K562 (cell line): ENCODE measurements around the gene NPVF. TPM values are rescaled to one million over a fixed set of nuclear protein-coding genes. Genes with fewer than 3 reads are reported as not detected.

Experiments used
- ATAC-seq: fragments of 200-7000 bp; cut with Tn5 transposase; 3 replicates; pipeline ENCODE4 v1.9.1; 2020; ENCODE audit warnings: moderate library complexity
- BruUV-seq: library from RNA; stranded (reverse); fragments of 400-500 nt; replicated peaks from 2 replicates; lab custom pipeline; 2021; lab: Mats Ljungman, UMichigan
- CTCF ChIA-PET: fragments of 300-600 bp; formaldehyde crosslinking; extraction: SDS; loops from one replicate; lab custom pipeline; 2021; ENCODE audit warnings: low intra/inter-chr PET ratio; lab: Yijun Ruan, JAX
- POLR2A ChIA-PET: fragments of 300-600, 350-650 bp; sonication (Branson Sonifier 250); formaldehyde crosslinking; extraction: SDS; loops from one replicate; lab custom pipeline; 2021; ENCODE audit warnings: antibody characterized with exemption, inconsistent platforms; lab: Yijun Ruan, JAX
- DNase-seq, 4 experiments: peaks; one replicate each; pipeline versions ENCODE4 v3.0.0 to v3.0.0-alpha.2; 2011 to 2018; ENCODE audit warnings: low spot score in 3 of 4, mixed read lengths in 3 of 4; ENCODE audit errors: extremely low read depth in 1 of 4
- FAIRE-seq: peaks from 2 replicates; lab custom pipeline; 2011; peaks lifted over from hg19 to GRCh38; lab: Jason Lieb, UNC
- H2AFZ ChIP-seq: 2 replicates; pipeline ENCODE4 v1.6.0; 2011; ENCODE audit warnings: low read depth, low read length, control low read depth, inconsistent platforms
- H3K27ac ChIP-seq: fragments of 200-600 bp; 3 replicates; pipeline ENCODE4 v1.8.0; 2011; ENCODE audit warnings: low read depth, mild to moderate bottlenecking, control low read depth, inconsistent platforms, low read length, moderate library complexity, mixed read lengths; ENCODE audit errors: extremely low read depth
- H3K27me3 ChIP-seq, 2 experiments: fragments of 300-600 bp in 1 of 2; 2 replicates in 1 of 2; 3 replicates in 1 of 2; pipeline versions ENCODE4 v1.6.0 to v1.8.0; 2011; ENCODE audit warnings: inconsistent platforms in 2 of 2, low read length in 2 of 2, mild to moderate bottlenecking in 1 of 2, mixed read lengths in 1 of 2, moderate library complexity in 1 of 2; ENCODE audit not compliant: control insufficient read depth in 2 of 2, insufficient read depth in 2 of 2
- H3K36me3 ChIP-seq: fragments of 300-600 bp; 3 replicates; pipeline ENCODE4 v1.8.0; 2011; ENCODE audit warnings: mild to moderate bottlenecking, low read length, inconsistent platforms; ENCODE audit not compliant: control insufficient read depth, insufficient read depth
- H3K4me1 ChIP-seq, 2 experiments: fragments of 200-600 bp in 1 of 2; replicated peaks in 1 of 2; 2 replicates in 1 of 2; 3 replicates in 1 of 2; pipeline versions ENCODE4 v1.5.1 to v1.8.0; 2011; ENCODE audit warnings: inconsistent platforms in 2 of 2, low read length in 2 of 2, mild to moderate bottlenecking in 1 of 2, mixed read lengths in 1 of 2, moderate library complexity in 1 of 2; ENCODE audit not compliant: control insufficient read depth in 2 of 2, insufficient read depth in 2 of 2
- H3K4me2 ChIP-seq: 2 replicates; pipeline ENCODE4 v1.6.1; 2011; ENCODE audit warnings: low read length, control low read depth, inconsistent platforms, mixed read lengths; ENCODE audit not compliant: insufficient read depth
- H3K4me3 ChIP-seq: fragments of 200-600 bp; sonication (generic), shearing (Covaris generic); 2 replicates; pipeline ENCODE4 v1.5.1; 2016; ENCODE audit warnings: control low read depth, inconsistent platforms
- H3K79me2 ChIP-seq: fragments of 200-600 bp; 3 replicates; pipeline ENCODE4 v1.8.0; 2011; ENCODE audit warnings: low read length, inconsistent platforms; ENCODE audit not compliant: control insufficient read depth, insufficient read depth
- H3K9ac ChIP-seq, 2 experiments: 2 replicates each; pipeline versions ENCODE4 v1.6.0 to v1.6.1; 2011; ENCODE audit warnings: low read depth in 2 of 2, low read length in 2 of 2, control low read depth in 1 of 2, inconsistent platforms in 1 of 2, mild to moderate bottlenecking in 1 of 2, mixed read lengths in 1 of 2; ENCODE audit not compliant: insufficient read depth in 1 of 2
- H3K9me1 ChIP-seq: one replicate; pipeline ENCODE4 v1.6.0; 2011; ENCODE audit warnings: inconsistent platforms, mild to moderate bottlenecking, low read length, moderate library complexity; ENCODE audit not compliant: control insufficient read depth, insufficient read depth
- H3K9me3 ChIP-seq: replicated peaks from 2 replicates; pipeline ENCODE4 v1.5.1; 2011; ENCODE audit warnings: low read depth, low read length, inconsistent platforms; ENCODE audit not compliant: control insufficient read depth, insufficient read depth
- H4K20me1 ChIP-seq: replicated peaks from 2 replicates; pipeline ENCODE4 v1.6.1; 2011; ENCODE audit warnings: low read length, inconsistent platforms, mixed read lengths; ENCODE audit not compliant: control insufficient read depth, insufficient read depth
- GTF2B ChIP-seq: IDR thresholded peaks from 2 replicates; pipeline ENCODE4 v1.6.1; 2011; ENCODE audit not compliant: insufficient read length; ENCODE audit errors: extremely low read depth
- MECOM ChIP-seq: fragments of 250-450 bp; sonication (Bioruptor Pico); IDR thresholded peaks from 2 replicates; pipeline ENCODE4 v1.8.0; 2022; ENCODE audit warnings: inconsistent platforms
- PYGO2 ChIP-seq: fragments of 450-650 bp; IDR thresholded peaks from 2 replicates; pipeline ENCODE4 v1.6.1; 2016; ENCODE audit warnings: mild to moderate bottlenecking, missing genetic modification characterization, moderate library complexity, missing compliant biosample characterization
- RAD21 ChIP-seq, 2 experiments: fragments of 250-450 bp in 1 of 2; fragments of 450-650 bp in 1 of 2; sonication (Bioruptor Pico) in 1 of 2; formaldehyde crosslinking in 1 of 2; IDR thresholded peaks in 1 of 2; conservative IDR thresholded peaks in 1 of 2; 2 replicates each; pipeline versions ENCODE4 v1.4.0 to v1.8.0; 2020 to 2022; ENCODE audit warnings: mild to moderate bottlenecking in 2 of 2, moderate library complexity in 1 of 2
- ZBTB26 ChIP-seq: fragments of 450-650 bp; formaldehyde crosslinking; IDR thresholded peaks from 2 replicates; pipeline ENCODE4 v1.4.0; 2022; ENCODE audit warnings: missing genetic modification characterization
- ZFP36 ChIP-seq: fragments of 150-350 bp; IDR thresholded peaks from 2 replicates; pipeline ENCODE4 v1.6.1; 2018; ENCODE audit warnings: low read length, low read depth; ENCODE audit not compliant: partially characterized antibody
- ZNF324 ChIP-seq: fragments of 250-450 bp; sonication (Bioruptor Pico); IDR thresholded peaks from 2 replicates; pipeline ENCODE4 v1.4.0; 2020; ENCODE audit warnings: mild to moderate bottlenecking
- WGBS: fragments of 100-300 bp; shearing (Covaris generic); methylation state at CpG from one replicate; pipeline ENCODE4 v1.1.6; 2016; ENCODE audit warnings: low coverage, mixed read lengths; ENCODE audit not compliant: insufficient coverage; ENCODE audit errors: missing lambda C conversion rate; 5-methylcytosine and 5-hydroxymethylcytosine counted together
- in situ Hi-C: fragments of 300-500 bp; cut with MboI; formaldehyde crosslinking; loops from 4 replicates; pipeline ENCODE4 v1.15.0; 2018; ENCODE audit warnings: inconsistent platforms, mixed read lengths
- intact Hi-C: fragments of 100-400 bp; cut with micrococcal nuclease; formaldehyde crosslinking; loops from 2 replicates; pipeline ENCODE4 v1.14.2; 2022
- polyA plus RNA-seq, 8 experiments: library from polyadenylated mRNA; depleted of rRNA in 4 of 8; stranded (reverse) in 5 of 8; unstranded in 3 of 8; fragments of >200 nt; fragmentation: Nextera tagmentation in 2 of 8; fragmentation: Illumina TruSeq in 1 of 8; extraction: Ambion mirVana in 2 of 8; extraction: Trizol in 1 of 8; gene quantifications; 2 replicates each; pipeline versions ENCODE4 v1.2.1 to v1.2.3, GENCODE V29; 2011 to 2014; ENCODE audit warnings: inconsistent platforms in 1 of 8, missing spikeins in 1 of 8
- total RNA-seq, 7 experiments: library from RNA; depleted of rRNA in 6 of 7; stranded (reverse); fragments of >200 nt in 6 of 7; fragmentation: Illumina TruSeq in 2 of 7; extraction: Trizol in 2 of 7; gene quantifications; 2 replicates each; pipeline versions ENCODE4 v1.2.1 to v1.2.3, GENCODE V29; 2011 to 2021; ENCODE audit warnings: low replicate concordance in 1 of 7
- TF ChIP-seq, protein P1 (sequence below), 2 experiments: fragments of 450-650 bp; IDR thresholded peaks; 2 replicates each; pipeline ENCODE4 v1.6.1; 2016; ENCODE audit warnings: mild to moderate bottlenecking in 2 of 2, borderline replicate concordance in 1 of 2, low read depth in 1 of 2, moderate library complexity in 1 of 2
- TF ChIP-seq, protein P2 (sequence below): sonication (generic); formaldehyde crosslinking; IDR thresholded peaks from 2 replicates; pipeline ENCODE4 v1.4.0; 2020; ENCODE audit warnings: mild to moderate bottlenecking, missing genetic modification reagents

The NPVF gene
- total and polyA plus RNA-seq, 9 of the 15 experiments (the other 6 are each of a cell fraction or from before 2014, with no cell fraction given): not detected

DNA sequence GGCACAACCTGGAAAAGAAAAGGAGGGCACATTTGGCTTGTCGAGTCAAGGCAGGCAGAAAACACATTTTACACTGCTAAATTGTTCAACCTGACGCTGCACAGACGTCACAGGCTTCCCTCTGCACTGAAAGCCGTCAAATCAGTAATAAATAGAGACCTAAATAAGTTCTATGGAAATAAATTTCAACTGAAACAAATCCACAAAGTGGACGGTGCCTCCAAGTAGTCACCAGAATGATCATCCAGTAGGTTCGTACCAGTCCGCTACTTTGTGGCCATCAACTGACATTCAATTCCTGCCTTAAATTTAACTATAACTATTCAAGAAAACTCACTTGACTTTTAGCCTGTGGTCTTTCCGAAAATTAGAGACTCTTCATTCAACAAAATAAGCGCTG is 49.0 kb downstream of the NPVF start:
- in situ Hi-C loops (no loop called here), intact Hi-C loops (no loop called here)
- Histone ChIP-seq H3K4me1 (peaks cover 8% of the 10 kb centered on the region in 2 experiments; a peak in 3 of 5 replicates), H3K9ac (peak overlapping the region; percentile 63 to 94; a peak in 3 of 4 replicates), H3K27me3 (no peaks in the 10 kb centered on the region), H3K9me3 (no peaks in the 10 kb centered on the region), H3K36me3 (no peaks in the 10 kb centered on the region), H3K27ac (no peak overlapping the region; the same call in 2 of the 3 replicates), H2AFZ (peak overlapping the region; percentile 86), H4K20me1 (no peaks in the 10 kb centered on the region), H3K79me2 (no peaks in the 10 kb centered on the region), H3K4me2 (peak overlapping the region; percentile 84), H3K4me3 (peak overlapping the region; percentile 51), H3K9me1 (no peaks in the 10 kb centered on the region)
- ATAC-seq (no peak), FAIRE-seq (peak; percentile 60), DNase-seq (peak in 1 of 4 experiments; percentile 4)
- ChIA-PET POLR2A (interaction anchor here (1.5 kb wide), 1 partner anchor 54 kb away, joined by 11 read pairs; the partner anchor contains the start of gene CYCS), CTCF (no interaction called here)
- 68% methylated on average over 9 of the region's 9 CpGs for WGBS
- BruUV-seq: TSS peak; percentile 49
- TF ChIP-seq, protein P1, sequence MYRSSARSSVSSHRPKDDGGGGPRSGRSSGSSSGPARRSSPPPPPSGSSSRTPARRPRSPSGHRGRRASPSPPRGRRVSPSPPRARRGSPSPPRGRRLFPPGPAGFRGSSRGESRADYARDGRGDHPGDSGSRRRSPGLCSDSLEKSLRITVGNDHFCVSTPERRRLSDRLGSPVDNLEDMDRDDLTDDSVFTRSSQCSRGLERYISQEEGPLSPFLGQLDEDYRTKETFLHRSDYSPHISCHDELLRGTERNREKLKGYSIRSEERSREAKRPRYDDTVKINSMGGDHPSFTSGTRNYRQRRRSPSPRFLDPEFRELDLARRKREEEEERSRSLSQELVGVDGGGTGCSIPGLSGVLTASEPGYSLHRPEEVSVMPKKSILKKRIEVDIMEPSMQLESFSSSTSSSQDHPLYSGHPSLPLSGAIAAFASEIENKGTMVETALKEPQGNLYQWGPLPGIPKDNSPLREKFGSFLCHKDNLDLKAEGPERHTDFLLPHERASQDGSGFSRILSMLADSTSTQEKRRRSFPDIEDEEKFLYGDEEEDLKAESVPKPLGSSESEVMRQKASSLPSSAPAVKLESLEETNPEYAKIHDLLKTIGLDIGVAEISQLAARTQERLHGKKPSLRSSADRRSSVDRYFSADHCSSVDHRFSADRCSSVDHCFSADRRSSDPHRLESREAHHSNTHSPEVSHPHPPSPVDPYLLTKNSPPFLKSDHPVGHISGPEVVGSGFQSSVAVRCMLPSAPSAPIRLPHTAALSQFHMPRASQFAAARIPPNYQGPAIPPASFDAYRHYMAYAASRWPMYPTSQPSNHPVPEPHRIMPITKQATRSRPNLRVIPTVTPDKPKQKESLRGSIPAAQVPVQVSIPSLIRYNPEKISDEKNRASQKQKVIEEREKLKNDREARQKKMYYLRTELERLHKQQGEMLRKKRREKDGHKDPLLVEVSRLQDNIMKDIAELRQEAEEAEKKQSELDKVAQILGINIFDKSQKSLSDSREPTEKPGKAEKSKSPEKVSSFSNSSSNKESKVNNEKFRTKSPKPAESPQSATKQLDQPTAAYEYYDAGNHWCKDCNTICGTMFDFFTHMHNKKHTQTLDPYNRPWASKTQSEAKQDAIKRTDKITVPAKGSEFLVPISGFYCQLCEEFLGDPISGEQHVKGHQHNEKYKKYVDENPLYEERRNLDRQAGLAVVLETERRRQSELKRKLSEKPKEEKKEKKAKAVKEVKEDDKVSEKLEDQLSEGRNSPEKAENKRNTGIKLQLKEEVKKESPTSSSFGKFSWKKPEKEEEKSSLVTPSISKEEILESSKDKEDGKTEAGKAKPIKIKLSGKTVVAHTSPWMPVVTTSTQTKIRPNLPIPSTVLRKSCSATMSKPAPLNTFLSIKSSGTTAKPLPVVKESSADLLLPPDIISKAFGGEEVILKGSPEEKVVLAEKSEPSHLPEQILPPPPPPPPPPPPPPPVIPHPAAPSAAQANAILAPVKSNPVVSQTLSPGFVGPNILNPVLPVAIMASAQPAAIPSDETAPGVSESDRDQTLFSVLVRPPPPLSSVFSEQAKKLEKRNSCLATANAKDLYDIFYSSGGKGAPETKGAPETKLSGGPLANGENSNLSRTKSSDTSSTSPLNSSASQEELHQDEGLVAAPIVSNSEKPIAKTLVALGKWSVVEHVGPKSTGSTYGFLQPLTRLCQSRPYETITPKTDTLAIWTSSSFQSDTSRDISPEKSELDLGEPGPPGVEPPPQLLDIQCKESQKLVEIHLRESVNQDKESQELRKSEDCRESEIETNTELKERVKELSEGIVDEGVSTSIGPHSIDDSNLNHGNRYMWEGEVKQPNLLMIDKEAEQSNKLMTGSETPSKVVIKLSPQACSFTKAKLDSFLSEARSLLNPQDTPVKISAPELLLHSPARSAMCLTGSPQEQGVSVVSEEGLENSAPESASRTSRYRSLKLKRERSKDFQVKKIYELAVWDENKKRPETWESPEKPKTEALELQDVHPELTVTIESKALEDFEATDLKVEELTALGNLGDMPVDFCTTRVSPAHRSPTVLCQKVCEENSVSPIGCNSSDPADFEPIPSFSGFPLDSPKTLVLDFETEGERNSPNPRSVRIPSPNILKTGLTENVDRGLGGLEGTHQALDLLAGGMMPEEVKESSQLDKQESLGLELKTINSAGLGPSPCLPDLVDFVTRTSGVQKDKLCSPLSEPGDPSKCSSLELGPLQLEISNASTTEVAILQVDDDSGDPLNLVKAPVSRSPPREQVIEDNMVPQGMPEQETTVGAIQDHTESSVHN (IDR thresholded peaks at IDR 0.05; ENCODE audit: borderline replicate concordance in 1 of 2, low read depth in 1 of 2): no peak
- no peak for TF ChIP-seq ZBTB26 (CRISPR knock-in tag)
- no peak for TF ChIP-seq RAD21 (CRISPR knock-in tag; conservative IDR thresholded peaks at IDR 0.05 in 1 of 2, IDR thresholded peaks at IDR 0.05 in 1 of 2)
- TF ChIP-seq PYGO2 (tag): no peak
- no peak for TF ChIP-seq ZFP36
- no peak for TF ChIP-seq GTF2B
- no peak for TF ChIP-seq MECOM (CRISPR knock-in tag)
- TF ChIP-seq, protein P2, sequence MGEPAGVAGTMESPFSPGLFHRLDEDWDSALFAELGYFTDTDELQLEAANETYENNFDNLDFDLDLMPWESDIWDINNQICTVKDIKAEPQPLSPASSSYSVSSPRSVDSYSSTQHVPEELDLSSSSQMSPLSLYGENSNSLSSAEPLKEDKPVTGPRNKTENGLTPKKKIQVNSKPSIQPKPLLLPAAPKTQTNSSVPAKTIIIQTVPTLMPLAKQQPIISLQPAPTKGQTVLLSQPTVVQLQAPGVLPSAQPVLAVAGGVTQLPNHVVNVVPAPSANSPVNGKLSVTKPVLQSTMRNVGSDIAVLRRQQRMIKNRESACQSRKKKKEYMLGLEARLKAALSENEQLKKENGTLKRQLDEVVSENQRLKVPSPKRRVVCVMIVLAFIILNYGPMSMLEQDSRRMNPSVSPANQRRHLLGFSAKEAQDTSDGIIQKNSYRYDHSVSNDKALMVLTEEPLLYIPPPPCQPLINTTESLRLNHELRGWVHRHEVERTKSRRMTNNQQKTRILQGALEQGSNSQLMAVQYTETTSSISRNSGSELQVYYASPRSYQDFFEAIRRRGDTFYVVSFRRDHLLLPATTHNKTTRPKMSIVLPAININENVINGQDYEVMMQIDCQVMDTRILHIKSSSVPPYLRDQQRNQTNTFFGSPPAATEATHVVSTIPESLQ (CRISPR knock-in tag): no peak
- TF ChIP-seq ZNF324 (CRISPR knock-in tag): no peak
